Suprapubic skin (tissue), 2 donors: ENCODE data around the gene OR5H15.

Experiments
- EP300 ChIP-seq: sonication (generic); formaldehyde crosslinking; IDR thresholded peaks from one replicate; pipeline ENCODE4 v1.6.1; 2017; ENCODE audit warnings: antibody characterized with exemption
- POLR2A ChIP-seq, 2 donors: fragments of 450-650 bp; IDR thresholded peaks; one replicate each; pipeline ENCODE4 v1.6.1; 2017; ENCODE audit warnings: antibody characterized with exemption in 2 of 2, mild to moderate bottlenecking in 2 of 2, moderate library complexity in 2 of 2

DNA sequence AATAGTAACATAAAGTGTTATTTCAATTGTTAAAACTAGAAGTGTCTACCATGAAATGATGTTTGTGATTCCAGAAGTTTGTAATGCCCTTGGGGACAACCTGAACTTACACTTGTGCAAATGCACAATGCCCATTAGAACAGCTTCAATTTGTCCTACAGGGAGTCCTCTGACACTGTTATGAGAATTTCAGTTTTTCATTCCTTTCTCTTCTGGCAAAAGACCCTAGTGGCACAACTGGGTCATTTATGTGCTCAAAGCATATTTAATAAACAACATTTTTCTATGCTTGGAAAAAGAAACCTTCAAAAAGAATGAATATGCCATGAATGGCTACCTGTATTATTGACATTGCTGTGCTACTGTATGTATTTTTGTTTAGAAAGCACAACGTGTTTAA lies 36.1 kb upstream of the OR5H15 start, which contains the start of gene OR5H1:
- no peak for TF ChIP-seq POLR2A (IDR thresholded peaks at IDR 0.05)
- no peak for TF ChIP-seq EP300
